DND-41 (cell line): Measurements from ENCODE around the gene PDCD4.

Source experiments
- EZH2 ChIP-seq: IDR thresholded peaks from 3 replicates; pipeline ENCODE4 v1.6.1; 2012; ENCODE audit warnings: borderline replicate concordance, low read depth, mild to moderate bottlenecking, moderate library complexity, low read length, inconsistent platforms; ENCODE audit not compliant: severe bottlenecking
- TF ChIP-seq, protein P1 (sequence below): IDR thresholded peaks from 2 replicates; pipeline ENCODE4 v1.5.1; 2012; ENCODE audit warnings: borderline replicate concordance, low read length, moderate library complexity, mild to moderate bottlenecking; ENCODE audit not compliant: poor library complexity, severe bottlenecking; ENCODE audit errors: extremely low read depth

DNA sequence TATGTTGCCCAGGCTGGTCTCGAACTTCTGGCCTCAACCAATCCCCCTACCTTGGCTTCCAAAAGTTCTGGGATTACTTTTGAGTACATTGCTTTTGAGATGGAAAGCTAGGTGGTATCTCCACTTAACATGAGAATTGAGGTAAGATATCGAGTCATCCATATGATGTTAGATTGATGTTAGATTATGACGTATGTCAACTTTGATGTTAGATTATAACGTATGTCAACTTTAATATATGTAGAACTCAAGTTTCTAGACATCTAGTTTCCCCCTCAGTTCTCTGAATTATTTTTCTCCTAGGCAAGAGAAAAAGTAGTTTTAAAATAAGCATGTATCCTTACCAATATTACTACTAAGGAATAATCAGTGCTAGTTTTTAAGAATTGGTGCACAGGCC is 67.7 kb downstream of the PDCD4 start:
- TF ChIP-seq, protein P1, sequence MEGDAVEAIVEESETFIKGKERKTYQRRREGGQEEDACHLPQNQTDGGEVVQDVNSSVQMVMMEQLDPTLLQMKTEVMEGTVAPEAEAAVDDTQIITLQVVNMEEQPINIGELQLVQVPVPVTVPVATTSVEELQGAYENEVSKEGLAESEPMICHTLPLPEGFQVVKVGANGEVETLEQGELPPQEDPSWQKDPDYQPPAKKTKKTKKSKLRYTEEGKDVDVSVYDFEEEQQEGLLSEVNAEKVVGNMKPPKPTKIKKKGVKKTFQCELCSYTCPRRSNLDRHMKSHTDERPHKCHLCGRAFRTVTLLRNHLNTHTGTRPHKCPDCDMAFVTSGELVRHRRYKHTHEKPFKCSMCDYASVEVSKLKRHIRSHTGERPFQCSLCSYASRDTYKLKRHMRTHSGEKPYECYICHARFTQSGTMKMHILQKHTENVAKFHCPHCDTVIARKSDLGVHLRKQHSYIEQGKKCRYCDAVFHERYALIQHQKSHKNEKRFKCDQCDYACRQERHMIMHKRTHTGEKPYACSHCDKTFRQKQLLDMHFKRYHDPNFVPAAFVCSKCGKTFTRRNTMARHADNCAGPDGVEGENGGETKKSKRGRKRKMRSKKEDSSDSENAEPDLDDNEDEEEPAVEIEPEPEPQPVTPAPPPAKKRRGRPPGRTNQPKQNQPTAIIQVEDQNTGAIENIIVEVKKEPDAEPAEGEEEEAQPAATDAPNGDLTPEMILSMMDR = no peak
- no peak for TF ChIP-seq EZH2
